Erythroblast (primary cell): ENCODE data around the gene BAAT.

Experiments
- DNase-seq, 2 experiments: peaks; one replicate each; lab custom pipeline; 2025; lab: John Stamatoyannopoulos, UW
- GATA1 ChIP-seq: IDR thresholded peaks from 2 replicates; pipeline ENCODE4 v1.6.1; 2011; ENCODE audit warnings: low read depth, mild to moderate bottlenecking, control low read depth, low read length, moderate library complexity
- POLR2A ChIP-seq: IDR thresholded peaks from 2 replicates; pipeline ENCODE4 v1.6.1; 2011; ENCODE audit warnings: mild to moderate bottlenecking, low read length

The BAAT gene

GRCh38 chr9:101387871-101388506 is 3.2 kb upstream of the BAAT start:
- TF ChIP-seq POLR2A (no peak), GATA1 (no peak)
- peak; percentile 61 to 66 for DNase-seq

GRCh38 chr9:101383361-101383760 is 1.4 kb downstream of the BAAT start:
- no peak for TF ChIP-seq POLR2A
- no peak for DNase-seq

DNA sequence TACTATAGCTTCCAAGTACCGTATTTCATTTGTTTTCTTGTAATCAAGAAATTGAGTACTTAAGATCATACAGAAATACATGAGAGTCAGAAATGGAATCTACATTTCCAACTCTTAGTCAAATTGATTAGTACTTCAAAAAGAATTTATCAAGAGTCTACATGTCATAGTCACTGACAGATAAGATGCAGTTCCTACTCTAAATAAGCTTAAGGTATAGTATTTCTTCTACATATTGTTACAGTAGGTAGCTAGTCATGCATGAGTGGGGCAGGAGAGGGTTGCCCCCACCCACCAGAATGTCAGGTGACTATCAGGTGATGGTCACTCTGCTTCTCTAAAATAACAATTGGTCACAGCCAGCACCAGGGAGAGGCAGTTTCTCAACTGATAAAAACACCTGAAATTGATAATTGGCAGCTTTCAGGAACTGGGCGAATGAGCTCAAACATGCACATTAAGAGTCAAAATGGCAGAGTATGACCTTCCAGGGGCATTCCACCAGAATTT is 2.9 kb downstream of the BAAT start:
- no peak for TF ChIP-seq GATA1
- no peak for TF ChIP-seq POLR2A
- no peak for DNase-seq

GRCh38 chr9:101381118-101381517 is 3.7 kb downstream of the BAAT start:
- DNase-seq = no peak
- no peak for TF ChIP-seq GATA1
- no peak for TF ChIP-seq POLR2A

DNA sequence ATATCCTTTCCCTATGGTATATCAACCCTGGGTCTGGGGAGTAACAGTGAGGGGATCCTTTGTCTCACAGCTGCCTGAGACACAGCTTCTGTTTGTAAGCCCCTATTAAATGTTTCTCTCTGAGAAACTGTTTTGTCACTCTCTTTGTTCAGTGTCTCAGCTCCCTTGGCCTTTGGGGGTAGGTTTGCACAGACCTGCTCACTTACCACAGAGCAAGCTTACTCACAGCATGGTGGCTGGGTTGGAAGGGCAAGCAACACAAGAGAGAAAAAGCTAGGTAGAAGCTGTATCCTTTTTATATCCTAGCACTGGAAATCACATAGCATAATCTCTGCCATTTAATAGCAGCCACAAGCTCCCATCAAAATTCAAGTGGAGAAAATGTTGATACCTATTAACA is 4.5 kb downstream of the BAAT start:
- DNase-seq = no peak
- no peak for TF ChIP-seq GATA1
- TF ChIP-seq POLR2A = no peak

- no peak for TF ChIP-seq POLR2A
- no peak for TF ChIP-seq GATA1
- DNase-seq = no peak
Observed at GRCh38 chr9:101376111-101376848, 8.5 kb downstream of the BAAT start.

GRCh38 chr9:101375546-101375945 is 9.3 kb downstream of the BAAT start:
- TF ChIP-seq GATA1 (no peak), POLR2A (no peak)

GRCh38 chr9:101372327-101373118 is 12.3 kb downstream of the BAAT start:
- DNase-seq = peak in 1 of 2 experiments; percentile 12
- TF ChIP-seq GATA1 (no peak), POLR2A (no peak)

More at GRCh38 chr9:101375546-101375945, 9.3 kb downstream of the BAAT start:
- DNase-seq = no peak

- no peak for DNase-seq
- no peak for TF ChIP-seq POLR2A
Observed at GRCh38 chr9:101371813-101372212, 13.0 kb downstream of the BAAT start.

DNA sequence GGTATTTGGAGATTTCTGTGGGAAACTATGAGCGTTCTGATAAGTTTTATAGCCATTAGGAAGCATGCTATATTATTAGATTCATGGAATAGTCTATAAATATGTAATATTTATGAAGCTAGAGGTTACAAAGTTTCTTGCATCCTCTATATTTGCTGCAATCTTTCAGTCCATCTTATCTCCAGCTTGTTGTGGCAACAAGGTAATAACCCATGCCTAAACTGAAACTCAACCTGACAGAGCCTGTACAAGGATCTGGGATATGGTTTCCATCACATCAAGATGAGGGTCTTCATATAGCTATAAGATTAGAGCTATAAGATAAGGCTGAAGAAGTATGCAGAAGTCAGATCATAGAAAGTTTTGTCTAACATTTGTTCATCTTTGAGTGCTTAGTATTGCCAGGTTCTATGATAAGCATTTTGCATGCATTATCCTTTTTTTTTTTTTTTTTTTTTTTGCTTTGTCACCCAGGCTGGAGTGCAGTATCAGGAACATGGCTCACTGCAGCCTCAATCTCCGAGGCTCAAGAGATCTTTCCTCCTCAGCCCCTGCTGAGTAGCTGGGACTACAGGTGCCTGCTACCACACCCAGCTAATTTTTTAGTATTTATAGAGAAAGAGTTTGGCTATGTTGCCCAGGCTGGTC is 14.8 kb downstream of the BAAT start:
- TF ChIP-seq POLR2A (no peak), GATA1 (no peak)
- DNase-seq = peak; percentile 11 to 41

DNA sequence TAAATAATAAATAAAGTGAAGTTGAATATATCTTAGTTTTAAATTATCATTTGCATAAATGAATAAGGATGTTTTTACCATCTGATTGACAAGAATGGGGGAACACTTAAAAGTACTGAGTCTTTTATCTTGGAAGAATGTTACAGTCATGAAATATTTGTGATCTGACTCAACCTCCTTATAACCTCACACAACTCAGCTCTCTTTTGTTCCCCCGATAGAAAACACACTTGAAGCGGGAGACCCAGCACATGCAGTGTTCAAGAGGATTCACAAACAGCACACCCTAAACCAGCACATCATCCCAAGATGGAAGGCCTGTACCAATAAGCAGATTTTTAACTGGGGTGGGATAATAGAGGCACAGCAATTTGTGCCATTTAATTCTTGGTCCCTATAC is 15.5 kb downstream of the BAAT start:
- TF ChIP-seq POLR2A (no peak), GATA1 (no peak)
- peak in 1 of 2 experiments; percentile 4 for DNase-seq

DNA sequence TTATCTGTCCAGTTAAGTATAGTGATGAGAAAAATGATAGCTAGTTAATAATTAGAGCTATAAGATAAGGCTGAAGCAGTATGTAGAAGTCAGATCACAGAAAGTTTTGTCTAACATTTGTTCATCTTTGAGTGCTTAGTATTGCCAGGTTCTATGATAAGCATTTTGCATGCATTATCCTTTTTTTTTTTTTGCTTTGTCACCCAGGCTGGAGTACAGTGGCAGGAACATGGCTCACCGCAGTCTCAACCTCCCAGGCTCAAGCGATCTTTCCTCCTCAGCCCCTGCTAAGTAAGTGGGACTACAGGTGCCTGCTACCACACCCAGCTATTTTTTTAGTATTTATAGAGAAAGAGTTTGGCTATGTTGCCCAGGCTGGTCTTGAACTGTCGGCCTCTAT is 17.5 kb downstream of the BAAT start:
- TF ChIP-seq POLR2A = no peak
- TF ChIP-seq GATA1 = no peak

DNA sequence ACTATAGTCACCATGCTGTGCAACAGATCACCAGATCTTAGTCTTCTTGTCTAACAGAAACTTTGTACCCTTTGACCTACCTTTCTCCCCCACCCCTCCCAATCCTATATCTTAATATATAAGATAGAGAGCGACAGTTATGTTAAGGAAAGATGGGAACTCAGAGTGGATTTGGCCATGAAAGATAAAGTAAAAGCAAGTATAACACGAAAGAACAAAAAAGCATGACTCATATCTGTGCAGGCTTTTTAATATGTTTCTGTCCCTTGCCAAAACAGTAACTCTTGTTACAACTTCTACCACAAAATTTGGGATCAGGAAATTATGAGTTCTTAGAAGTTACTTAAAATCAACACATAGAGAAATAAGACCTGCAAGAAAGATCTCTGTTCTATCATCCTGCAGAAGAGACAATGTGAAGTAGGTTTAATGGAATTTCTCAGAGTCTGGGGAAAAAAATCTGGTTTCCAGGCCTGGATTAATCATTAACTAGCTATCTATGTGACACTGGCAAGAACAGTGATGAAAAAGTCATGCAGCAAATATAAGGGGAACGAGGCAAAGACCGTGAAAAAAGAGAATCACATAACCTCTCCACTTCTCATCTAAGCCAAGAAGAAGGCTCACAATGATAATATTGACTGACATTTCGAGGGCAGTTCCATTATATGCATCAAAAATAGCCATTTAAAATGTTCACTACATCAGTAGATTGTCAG is 18.6 kb downstream of the BAAT start:
- peak; percentile 22 to 62 for DNase-seq

More for the DNA sequence above, 17.5 kb downstream of the BAAT start:
- peak; percentile 4 to 9 for DNase-seq

More for the DNA sequence above, 18.6 kb downstream of the BAAT start:
- TF ChIP-seq POLR2A (no peak), GATA1 (no peak)
